Left forelimb (tissue), 1 donor: Measurements from ENCODE around the gene RS1.

Experiments used
- DNase-seq: peaks from one replicate; pipeline ENCODE4 v3.0.0-alpha.2; 2018; ENCODE audit warnings: low spot score

Gene RS1

GRCh38 chrX:18668071-18668835 lies 3.7 kb downstream of the RS1 start:
- DNase-seq: no peak

GRCh38 chrX:18666614-18667013 lies 5.3 kb downstream of the RS1 start:
- DNase-seq: no peak

GRCh38 chrX:18664947-18665346 lies 7.0 kb downstream of the RS1 start:
- no peak for DNase-seq

GRCh38 chrX:18661273-18661672 lies 10.6 kb downstream of the RS1 start:
- no peak for DNase-seq

- DNase-seq: no peak
Measured at GRCh38 chrX:18654875-18655836, 16.8 kb downstream of the RS1 start.

GRCh38 chrX:18652636-18653035 lies 19.3 kb downstream of the RS1 start:
- no peak for DNase-seq

GRCh38 chrX:18650662-18651061 lies 21.2 kb downstream of the RS1 start:
- DNase-seq: no peak

GRCh38 chrX:18649498-18649951 lies 22.4 kb downstream of the RS1 start:
- no peak for DNase-seq

GRCh38 chrX:18647621-18648020 lies 24.3 kb downstream of the RS1 start:
- DNase-seq: no peak

- DNase-seq: no peak
Measured at GRCh38 chrX:18643853-18644252, 28.1 kb downstream of the RS1 start.

- DNase-seq: no peak
Measured at GRCh38 chrX:18643243-18643642, 28.7 kb downstream of the RS1 start.

GRCh38 chrX:18640686-18641085 lies 31.2 kb downstream of the RS1 start:
- no peak for DNase-seq

- no peak for DNase-seq
Measured at GRCh38 chrX:18639280-18639679, 32.6 kb downstream of the RS1 start.

- no peak for DNase-seq
Measured at GRCh38 chrX:18638398-18638797, 33.5 kb downstream of the RS1 start.

- DNase-seq: no peak
Measured at GRCh38 chrX:18630934-18631333, 41.0 kb downstream of the RS1 start.

- no peak for DNase-seq
Measured at GRCh38 chrX:18624599-18624998, 47.3 kb downstream of the RS1 start.

GRCh38 chrX:18620349-18620748 lies 51.6 kb downstream of the RS1 start:
- DNase-seq: no peak

GRCh38 chrX:18619288-18619687 lies 52.6 kb downstream of the RS1 start:
- DNase-seq: no peak

- no peak for DNase-seq
Measured at GRCh38 chrX:18617407-18617750, 54.5 kb downstream of the RS1 start.

- DNase-seq: no peak
Measured at GRCh38 chrX:18616688-18617406, 55.1 kb downstream of the RS1 start.

- DNase-seq: no peak
Measured at GRCh38 chrX:18613930-18614639, 57.8 kb downstream of the RS1 start.

- no peak for DNase-seq
Measured at GRCh38 chrX:18607966-18608365, 63.9 kb downstream of the RS1 start.
